Natural killer cell (primary cell): ENCODE measurements around the gene ZNF616. TPM values are rescaled to one million over a fixed set of nuclear protein-coding genes. Genes with fewer than 3 reads are reported as not detected.
A peak's percentile ranks its signal among the peaks of the same experiment; 100 is the strongest.

Experiments
- ATAC-seq, 3 donors: fragments of 150-1000 bp in 2 of 3; fragments of 200-7000 bp in 1 of 3; cut with Tn5 transposase; 1 replicate in 1 of 3; 2 replicates in 2 of 3; pipeline ENCODE4 v1.10.0; 2021; ENCODE audit warnings: mild to moderate bottlenecking in 2 of 3, moderate library complexity in 2 of 3
- DNase-seq, 2 donors: peaks; one replicate each; pipeline versions ENCODE4 v3.0.0 to v3.0.0-alpha.2; 2013 to 2021; ENCODE audit warnings: mixed read lengths in 1 of 2
- H3K27ac ChIP-seq: one replicate; pipeline ENCODE4 v1.5.1; 2013; ENCODE audit warnings: mild to moderate bottlenecking, low read length
- H3K27me3 ChIP-seq: one replicate; pipeline ENCODE4 v1.6.1; 2013; ENCODE audit warnings: low read length; ENCODE audit not compliant: control insufficient read depth, insufficient read depth
- H3K36me3 ChIP-seq: one replicate; pipeline ENCODE4 v1.6.1; 2013; ENCODE audit warnings: low read length; ENCODE audit not compliant: control insufficient read depth, insufficient read depth
- H3K4me1 ChIP-seq: one replicate; pipeline ENCODE4 v1.6.1; 2013; ENCODE audit warnings: low read length; ENCODE audit not compliant: control insufficient read depth, insufficient read depth
- H3K4me3 ChIP-seq: one replicate; pipeline ENCODE4 v1.5.1; 2013; ENCODE audit warnings: low read length
- H3K9me3 ChIP-seq: one replicate; pipeline ENCODE4 v1.6.1; 2013; ENCODE audit warnings: low read length; ENCODE audit not compliant: control insufficient read depth, insufficient read depth
- H3K27ac Mint-ChIP-seq, 2 donors: one replicate each; pipeline ENCODE4 v1.8.0; 2022; ENCODE audit warnings: mild to moderate bottlenecking in 2 of 2, mixed read lengths in 2 of 2, moderate library complexity in 1 of 2
- H3K27me3 Mint-ChIP-seq, 2 donors: one replicate each; pipeline ENCODE4 v1.8.0; 2022; ENCODE audit warnings: low read depth in 2 of 2, mixed read lengths in 2 of 2
- H3K36me3 Mint-ChIP-seq: one replicate; pipeline ENCODE4 v1.8.0; 2022; ENCODE audit warnings: mixed read lengths
- H3K4me1 Mint-ChIP-seq, 2 donors: one replicate each; pipeline ENCODE4 v1.8.0; 2022; ENCODE audit warnings: mixed read lengths in 2 of 2
- H3K4me3 Mint-ChIP-seq: one replicate; pipeline ENCODE4 v1.8.0; 2022; ENCODE audit warnings: mild to moderate bottlenecking, moderate library complexity, mixed read lengths
- H3K9me3 Mint-ChIP-seq, 2 donors: one replicate each; pipeline ENCODE4 v1.8.0; 2022; ENCODE audit warnings: mixed read lengths in 2 of 2
- WGBS: methylation state at CpG from one replicate; pipeline ENCODE4 v1.1.7; 2013; ENCODE audit warnings: missing lambda C conversion rate; ENCODE audit not compliant: insufficient coverage; 5-methylcytosine and 5-hydroxymethylcytosine counted together
- intact Hi-C: fragments of 100-400 bp; cut with micrococcal nuclease; formaldehyde crosslinking; loops from one replicate; pipeline ENCODE4 v1.14.2; 2022
- total RNA-seq, 4 donors: library from RNA; stranded (reverse); fragments of 120-200 nt in 1 of 4; gene quantifications; one replicate each; pipeline versions ENCODE4 v1.2.3 to v1.2.4, GENCODE V29; 2013 to 2022
- TF ChIP-seq, protein P1 (sequence below): fragments of 200-600 bp; IDR thresholded peaks from one replicate; pipeline ENCODE4 v1.8.0; 2022; ENCODE audit warnings: antibody characterized with exemption

Gene ZNF616
- total RNA-seq, 3 donors from 2014 or later (not counting 1 experiment from before 2014, with no cell fraction given) = 3.8 to 7.1 (median 4.8) TPM

DNA sequence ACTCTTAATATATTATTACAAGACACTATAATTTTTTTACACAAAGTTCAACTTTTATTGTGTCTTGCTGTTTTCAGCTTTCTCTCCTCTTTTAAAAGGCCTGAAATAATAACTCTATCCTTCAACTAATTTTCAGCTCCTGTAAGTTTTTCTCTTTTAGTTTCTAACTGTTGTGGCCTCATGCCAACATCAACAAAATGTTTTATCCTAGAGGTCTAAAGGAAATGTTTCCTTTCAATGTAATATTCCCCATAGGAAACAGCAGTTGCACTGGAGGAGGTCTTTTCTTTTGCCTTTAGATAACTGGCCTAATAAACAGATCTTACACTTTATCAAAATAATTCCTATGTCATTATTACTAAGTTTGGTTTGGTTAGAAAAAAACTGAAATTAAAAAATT lies 8.5 kb upstream of the ZNF616 start:
- Mint-ChIP-seq H3K9me3 (peaks cover 9% of the 10 kb centered on the region in 2 donors), H3K4me3 (no peak overlapping the region), H3K27ac (no peak overlapping the region), H3K4me1 (no peaks in the 10 kb centered on the region), H3K36me3 (peaks cover 15% of the 10 kb centered on the region), H3K27me3 (no peaks in the 10 kb centered on the region)
- H3K4me1 ChIP-seq = no peaks in the 10 kb centered on the region
- H3K27me3 ChIP-seq = no peaks in the 10 kb centered on the region
- ATAC-seq (no peak), DNase-seq (no peak)
- intact Hi-C loops = no loop called here
- no peak overlapping the region for H3K27ac ChIP-seq
- no peaks in the 10 kb centered on the region for H3K36me3 ChIP-seq
- H3K4me3 ChIP-seq = no peak overlapping the region
- H3K9me3 ChIP-seq = peaks cover 35% of the 10 kb centered on the region
- TF ChIP-seq, protein P1, sequence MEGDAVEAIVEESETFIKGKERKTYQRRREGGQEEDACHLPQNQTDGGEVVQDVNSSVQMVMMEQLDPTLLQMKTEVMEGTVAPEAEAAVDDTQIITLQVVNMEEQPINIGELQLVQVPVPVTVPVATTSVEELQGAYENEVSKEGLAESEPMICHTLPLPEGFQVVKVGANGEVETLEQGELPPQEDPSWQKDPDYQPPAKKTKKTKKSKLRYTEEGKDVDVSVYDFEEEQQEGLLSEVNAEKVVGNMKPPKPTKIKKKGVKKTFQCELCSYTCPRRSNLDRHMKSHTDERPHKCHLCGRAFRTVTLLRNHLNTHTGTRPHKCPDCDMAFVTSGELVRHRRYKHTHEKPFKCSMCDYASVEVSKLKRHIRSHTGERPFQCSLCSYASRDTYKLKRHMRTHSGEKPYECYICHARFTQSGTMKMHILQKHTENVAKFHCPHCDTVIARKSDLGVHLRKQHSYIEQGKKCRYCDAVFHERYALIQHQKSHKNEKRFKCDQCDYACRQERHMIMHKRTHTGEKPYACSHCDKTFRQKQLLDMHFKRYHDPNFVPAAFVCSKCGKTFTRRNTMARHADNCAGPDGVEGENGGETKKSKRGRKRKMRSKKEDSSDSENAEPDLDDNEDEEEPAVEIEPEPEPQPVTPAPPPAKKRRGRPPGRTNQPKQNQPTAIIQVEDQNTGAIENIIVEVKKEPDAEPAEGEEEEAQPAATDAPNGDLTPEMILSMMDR = no peak

DNA sequence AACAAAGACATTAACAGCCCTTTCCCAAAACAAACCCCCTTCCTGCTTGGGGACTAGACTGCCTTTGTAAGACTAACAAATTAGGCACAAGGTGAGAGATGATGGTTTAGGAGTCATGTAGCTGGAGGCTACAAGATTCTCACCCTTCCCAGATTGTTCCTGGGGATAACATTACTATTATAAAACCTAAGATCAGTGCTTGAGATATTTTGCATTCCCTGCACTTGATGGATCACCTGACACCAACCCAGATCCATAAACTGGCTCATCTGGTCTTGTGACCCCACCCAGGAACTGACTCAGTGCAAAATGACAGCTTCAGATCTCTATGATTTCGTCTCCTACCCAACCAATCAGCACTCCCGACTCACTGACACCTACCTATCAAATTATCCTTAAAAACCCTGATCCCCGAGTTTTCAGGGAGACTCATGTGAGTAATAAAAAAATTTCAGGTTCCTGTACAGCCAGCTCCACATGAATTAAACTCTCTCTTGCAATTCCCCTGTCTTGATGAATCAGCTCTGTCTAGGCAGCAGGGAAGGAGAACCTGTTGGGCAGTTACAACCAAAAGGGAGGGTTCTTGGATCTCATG lies 2.4 kb upstream of the ZNF616 start:
- peaks cover 3% of the 10 kb centered on the region in 2 donors for H3K9me3 Mint-ChIP-seq
- no peaks in the 10 kb centered on the region for H3K36me3 Mint-ChIP-seq
- ATAC-seq (no peak), DNase-seq (no peak)
- H3K27me3 Mint-ChIP-seq = no peaks in the 10 kb centered on the region
- TF ChIP-seq, protein P1 = no peak
- no peak overlapping the region for H3K27ac ChIP-seq
- H3K4me1 ChIP-seq = peaks cover 25% of the 10 kb centered on the region
- H3K4me3 ChIP-seq = no peak overlapping the region
- peaks cover 38% of the 10 kb centered on the region in 2 donors for H3K4me1 Mint-ChIP-seq
- H3K9me3 ChIP-seq = peaks cover 9% of the 10 kb centered on the region
- no peaks in the 10 kb centered on the region for H3K36me3 ChIP-seq
- peak overlapping the region in 1 of 2 donors; percentile 21 for H3K27ac Mint-ChIP-seq
- H3K4me3 Mint-ChIP-seq = no peak overlapping the region
- 94% methylated on average over 3 of the region's 3 CpGs for WGBS
- intact Hi-C loops = no loop called here
- H3K27me3 ChIP-seq = no peaks in the 10 kb centered on the region

DNA sequence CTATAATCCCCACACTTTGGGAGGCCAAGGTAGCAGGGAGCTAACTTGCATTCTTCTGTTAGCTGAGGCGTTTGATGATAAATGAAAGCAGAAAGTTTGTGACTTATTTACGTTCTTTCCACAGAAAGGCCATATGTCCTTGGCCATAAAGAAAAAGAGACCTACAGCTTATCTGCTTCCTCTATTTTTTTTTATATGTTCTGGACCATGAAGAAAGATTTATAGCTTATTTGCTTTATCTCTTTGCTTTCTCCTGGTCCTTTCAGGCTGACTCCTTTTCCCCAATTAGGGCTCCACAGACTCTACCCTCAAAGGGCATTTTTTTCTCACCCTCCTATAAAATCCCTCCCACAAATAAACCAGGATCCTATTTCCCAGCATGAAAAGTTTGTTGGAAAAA lies 1.5 kb upstream of the ZNF616 start:
- H3K36me3 Mint-ChIP-seq = no peaks in the 10 kb centered on the region
- Histone ChIP-seq H3K4me3 (no peak overlapping the region), H3K36me3 (no peaks in the 10 kb centered on the region), H3K27ac (no peak overlapping the region), H3K4me1 (peaks cover 31% of the 10 kb centered on the region), H3K27me3 (no peaks in the 10 kb centered on the region), H3K9me3 (peaks cover 7% of the 10 kb centered on the region)
- no peak for DNase-seq
- ATAC-seq = no peak
- 100% methylated on average over 1 of the region's 2 CpGs for WGBS
- peaks cover 38 to 43% of the 10 kb centered on the region in 2 donors for H3K4me1 Mint-ChIP-seq
- no peak overlapping the region for H3K4me3 Mint-ChIP-seq
- H3K9me3 Mint-ChIP-seq = peaks cover 3% of the 10 kb centered on the region in 2 donors
- intact Hi-C loops = no loop called here
- no peaks in the 10 kb centered on the region for H3K27me3 Mint-ChIP-seq
- H3K27ac Mint-ChIP-seq = peak overlapping the region in 1 of 2 donors; percentile 21
- TF ChIP-seq, protein P1 = no peak
